GM12878 (cell line): ENCODE measurements around the gene DNAH9.

ENCODE experiments used
- CTCF ChIP-seq, 3 experiments: IDR thresholded peaks in 2 of 3; conservative IDR thresholded peaks in 1 of 3; 2 replicates each; pipeline ENCODE4 v1.5.1; 2011; ENCODE audit warnings: low read depth in 3 of 3, low read length in 3 of 3, mild to moderate bottlenecking in 3 of 3, control low read depth in 2 of 3, moderate library complexity in 2 of 3, inconsistent platforms in 1 of 3, mixed read lengths in 1 of 3; ENCODE audit not compliant: control insufficient read depth in 2 of 3, insufficient read depth in 1 of 3; ENCODE audit errors: extremely low read depth in 1 of 3
- DPF2 ChIP-seq: fragments of 450-650 bp; IDR thresholded peaks from 2 replicates; pipeline ENCODE4 v1.6.1; 2017; ENCODE audit warnings: mild to moderate bottlenecking
- EP300 ChIP-seq, 2 experiments: fragments of 150-350 bp in 1 of 2; IDR thresholded peaks; 2 replicates each; pipeline ENCODE4 v1.6.1; 2011 to 2012; ENCODE audit warnings: low read depth in 2 of 2, low read length in 2 of 2, borderline replicate concordance in 1 of 2, improper control_type of control experiment in 1 of 2, inconsistent platforms in 1 of 2; ENCODE audit not compliant: control insufficient read depth in 1 of 2
- HDAC6 ChIP-seq: fragments of 200-600 bp; sonication (generic); IDR thresholded peaks from one replicate; pipeline ENCODE4 v1.8.0; 2017; ENCODE audit warnings: antibody characterized with exemption; ENCODE audit not compliant: unreplicated experiment
- MAX ChIP-seq: IDR thresholded peaks from 2 replicates; pipeline ENCODE4 v1.6.1; 2012; ENCODE audit warnings: low read depth, low read length, improper control_type of control experiment
- POLR2A ChIP-seq: IDR thresholded peaks from 2 replicates; pipeline ENCODE4 v1.6.1; 2011; ENCODE audit warnings: low read depth, mild to moderate bottlenecking, low read length
- RELB ChIP-seq: fragments of 450-650 bp; IDR thresholded peaks from 2 replicates; pipeline ENCODE4 v1.6.1; 2017; ENCODE audit warnings: low read depth, mild to moderate bottlenecking, moderate library complexity
- RFX5 ChIP-seq: IDR thresholded peaks from 2 replicates; pipeline ENCODE4 v1.6.1; 2011; ENCODE audit warnings: low read depth, low read length, improper control_type of control experiment
- SRF ChIP-seq, 2 experiments: IDR thresholded peaks; 2 replicates each; pipeline ENCODE4 v1.6.1; 2011; ENCODE audit warnings: low read depth in 2 of 2, low read length in 2 of 2, mild to moderate bottlenecking in 1 of 2, moderate library complexity in 1 of 2
- SUPT20H ChIP-seq: IDR thresholded peaks from 2 replicates; pipeline ENCODE4 v1.6.1; 2011; ENCODE audit warnings: low read depth, mild to moderate bottlenecking, low read length, moderate library complexity, borderline replicate concordance; ENCODE audit not compliant: control insufficient read depth
- ZBED1 ChIP-seq: IDR thresholded peaks from 2 replicates; pipeline ENCODE4 v1.6.1; 2016; ENCODE audit warnings: borderline replicate concordance

- TF ChIP-seq CTCF (IDR thresholded peaks at IDR 0.05 in 2 of 3, conservative IDR thresholded peaks at IDR 0.05 in 1 of 3; ENCODE audit: control insufficient read depth in 2 of 3, extremely low read depth in 1 of 3, insufficient read depth in 1 of 3, low read depth in 3 of 3, low read length in 3 of 3) (no peak), POLR2A (no peak), DPF2 (no peak), EP300 (IDR thresholded peaks at IDR 0.05; ENCODE audit: borderline replicate concordance in 1 of 2, control insufficient read depth in 1 of 2, low read depth in 2 of 2, low read length in 2 of 2) (no peak), MAX (no peak), RFX5 (no peak), HDAC6 (no peak), SUPT20H (no peak), RELB (no peak), ZBED1 (no peak), SRF (IDR thresholded peaks at IDR 0.05; ENCODE audit: low read depth in 2 of 2, low read length in 2 of 2) (no peak)
Observed at GRCh38 chr17:11954936-11955335, 356.7 kb downstream of the DNAH9 start.
